ENCODE measurements around the gene NTHL1. TPM values are rescaled to one million over a fixed set of nuclear protein-coding genes. Genes with fewer than 3 reads are reported as not detected.

The NTHL1 gene
- total RNA-seq, 1 donor from 2014 or later, result 13.7 TPM

DNA sequence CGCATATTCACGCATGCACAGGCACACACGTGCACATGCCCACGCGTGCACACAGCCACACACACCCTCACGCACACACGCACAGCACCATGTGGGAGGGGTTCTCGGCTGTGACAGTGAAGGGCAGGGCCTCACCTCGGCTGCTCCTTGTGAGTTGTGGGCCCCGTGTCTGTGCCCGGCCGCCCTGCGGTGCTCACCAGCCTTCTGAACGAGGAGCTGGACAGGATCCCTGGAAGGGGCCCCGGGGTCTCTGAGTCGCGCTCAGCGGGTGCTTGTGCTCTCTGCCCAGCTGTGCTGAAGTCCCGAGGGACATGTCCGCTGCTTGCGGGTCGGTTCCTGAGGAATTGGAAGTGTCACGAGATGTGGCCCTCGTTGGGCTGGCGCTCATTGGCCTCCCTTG lies 16.2 kb upstream of the NTHL1 start:
- no peak for DNase-seq (ENCODE audit: low read depth)
- Mint-ChIP-seq H3K36me3 (ENCODE audit: low read depth, unreplicated experiment) (peaks cover 14% of the 10 kb centered on the region), H3K4me3 (ENCODE audit: unreplicated experiment) (no peak overlapping the region), H3K27ac (ENCODE audit: unreplicated experiment) (no peak overlapping the region), H3K9me3 (ENCODE audit: unreplicated experiment) (no peaks in the 10 kb centered on the region), H3K4me1 (ENCODE audit: low read depth, unreplicated experiment) (no peaks in the 10 kb centered on the region), H3K27me3 (ENCODE audit: low read depth, unreplicated experiment) (no peaks in the 10 kb centered on the region)
- no peaks in the 10 kb centered on the region for H3K79me2 ChIP-seq (ENCODE audit: insufficient read depth, low read length)
- H3K9me3 ChIP-seq (ENCODE audit: insufficient read depth, low read depth, low read length), result no peaks in the 10 kb centered on the region
- peaks cover 13% of the 10 kb centered on the region for H3K36me3 ChIP-seq (ENCODE audit: insufficient read depth, low read length)
- H3K27ac ChIP-seq (ENCODE audit: low read depth, low read length), result no peak overlapping the region
- peaks cover 11% of the 10 kb centered on the region for H4K20me1 ChIP-seq (ENCODE audit: insufficient read depth, low read length)
- no peak overlapping the region for H3K9ac ChIP-seq (ENCODE audit: low read length)
- TF ChIP-seq, protein P1, sequence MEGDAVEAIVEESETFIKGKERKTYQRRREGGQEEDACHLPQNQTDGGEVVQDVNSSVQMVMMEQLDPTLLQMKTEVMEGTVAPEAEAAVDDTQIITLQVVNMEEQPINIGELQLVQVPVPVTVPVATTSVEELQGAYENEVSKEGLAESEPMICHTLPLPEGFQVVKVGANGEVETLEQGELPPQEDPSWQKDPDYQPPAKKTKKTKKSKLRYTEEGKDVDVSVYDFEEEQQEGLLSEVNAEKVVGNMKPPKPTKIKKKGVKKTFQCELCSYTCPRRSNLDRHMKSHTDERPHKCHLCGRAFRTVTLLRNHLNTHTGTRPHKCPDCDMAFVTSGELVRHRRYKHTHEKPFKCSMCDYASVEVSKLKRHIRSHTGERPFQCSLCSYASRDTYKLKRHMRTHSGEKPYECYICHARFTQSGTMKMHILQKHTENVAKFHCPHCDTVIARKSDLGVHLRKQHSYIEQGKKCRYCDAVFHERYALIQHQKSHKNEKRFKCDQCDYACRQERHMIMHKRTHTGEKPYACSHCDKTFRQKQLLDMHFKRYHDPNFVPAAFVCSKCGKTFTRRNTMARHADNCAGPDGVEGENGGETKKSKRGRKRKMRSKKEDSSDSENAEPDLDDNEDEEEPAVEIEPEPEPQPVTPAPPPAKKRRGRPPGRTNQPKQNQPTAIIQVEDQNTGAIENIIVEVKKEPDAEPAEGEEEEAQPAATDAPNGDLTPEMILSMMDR (IDR thresholded peaks at IDR 0.05; ENCODE audit: insufficient read depth, low read depth, low read length), result no peak
- no peak for TF ChIP-seq EZH2 (IDR thresholded peaks at IDR 0.05; ENCODE audit: insufficient read depth, low read length)
- H2AFZ ChIP-seq (ENCODE audit: low read depth, low read length), result no peak overlapping the region
- no peaks in the 10 kb centered on the region for H3K27me3 ChIP-seq (ENCODE audit: insufficient read depth, low read length)
- H3K4me2 ChIP-seq (ENCODE audit: low read length), result no peak overlapping the region
- H3K4me3 ChIP-seq (ENCODE audit: insufficient read depth, low read depth, low read length), result no peak overlapping the region
- no peaks in the 10 kb centered on the region for H3K4me1 ChIP-seq (ENCODE audit: insufficient read depth, low read length)
- FAIRE-seq, result no peak

DNA sequence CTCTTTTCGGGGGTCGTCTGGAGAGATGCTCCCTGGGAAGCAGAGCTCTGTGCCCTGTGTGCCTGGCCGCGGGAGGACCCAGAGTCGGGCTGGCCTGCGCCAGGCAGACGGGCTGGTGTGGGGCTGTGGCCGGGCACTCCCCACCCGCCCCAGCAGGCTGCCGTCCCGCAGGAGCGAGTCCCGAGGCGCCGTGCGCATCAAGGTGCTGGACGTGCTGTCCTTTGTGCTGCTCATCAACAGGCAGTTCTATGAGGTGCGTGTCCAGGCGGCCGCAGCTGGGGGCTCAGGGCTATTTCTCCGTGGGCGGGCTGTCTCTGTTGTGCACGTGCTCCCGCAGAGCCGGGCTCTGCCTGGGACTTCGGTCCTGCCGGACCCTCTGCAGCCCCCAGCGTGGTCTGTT lies 15.2 kb upstream of the NTHL1 start:
- Mint-ChIP-seq H3K4me3 (ENCODE audit: unreplicated experiment) (no peak overlapping the region), H3K27ac (ENCODE audit: unreplicated experiment) (no peak overlapping the region), H3K9me3 (ENCODE audit: unreplicated experiment) (no peaks in the 10 kb centered on the region), H3K36me3 (ENCODE audit: low read depth, unreplicated experiment) (peaks cover 11% of the 10 kb centered on the region), H3K4me1 (ENCODE audit: low read depth, unreplicated experiment) (no peaks in the 10 kb centered on the region), H3K27me3 (ENCODE audit: low read depth, unreplicated experiment) (no peaks in the 10 kb centered on the region)
- no peaks in the 10 kb centered on the region for H3K9me3 ChIP-seq (ENCODE audit: insufficient read depth, low read depth, low read length)
- H3K4me3 ChIP-seq (ENCODE audit: insufficient read depth, low read depth, low read length), result no peak overlapping the region
- peaks cover 7% of the 10 kb centered on the region for H3K36me3 ChIP-seq (ENCODE audit: insufficient read depth, low read length)
- FAIRE-seq, result no peak
- no peak overlapping the region for H3K9ac ChIP-seq (ENCODE audit: low read length)
- TF ChIP-seq, protein P1 (IDR thresholded peaks at IDR 0.05; ENCODE audit: insufficient read depth, low read depth, low read length), result no peak
- no peak for TF ChIP-seq EZH2 (IDR thresholded peaks at IDR 0.05; ENCODE audit: insufficient read depth, low read length)
- no peaks in the 10 kb centered on the region for H3K79me2 ChIP-seq (ENCODE audit: insufficient read depth, low read length)
- H3K27me3 ChIP-seq (ENCODE audit: insufficient read depth, low read length), result no peaks in the 10 kb centered on the region
- H2AFZ ChIP-seq (ENCODE audit: low read depth, low read length), result no peak overlapping the region
- H3K4me1 ChIP-seq (ENCODE audit: insufficient read depth, low read length), result no peaks in the 10 kb centered on the region
- no peak overlapping the region for H3K27ac ChIP-seq (ENCODE audit: low read depth, low read length)
- DNase-seq (ENCODE audit: low read depth), result no peak
- peaks cover 11% of the 10 kb centered on the region for H4K20me1 ChIP-seq (ENCODE audit: insufficient read depth, low read length)
- no peak overlapping the region for H3K4me2 ChIP-seq (ENCODE audit: low read length)

DNA sequence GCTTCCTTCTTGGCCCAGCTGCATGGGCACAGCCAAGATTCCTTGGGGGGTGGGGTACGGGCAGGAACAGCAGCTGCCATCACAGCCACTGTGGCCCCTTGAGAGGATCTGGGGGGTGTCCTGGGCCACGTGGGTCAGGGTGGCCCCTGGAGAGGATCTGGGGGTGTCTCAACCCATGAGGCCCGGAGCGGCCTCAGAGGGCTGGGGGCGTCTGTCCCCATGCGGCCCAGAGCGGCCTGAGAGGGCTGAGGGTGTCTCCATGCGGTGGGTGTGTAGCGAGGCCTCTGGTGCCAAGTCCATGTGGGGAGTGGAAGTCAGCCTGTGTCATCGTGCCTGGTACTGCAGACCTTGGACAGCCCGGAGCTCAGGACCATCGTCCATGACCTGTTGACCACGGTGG lies 13.9 kb upstream of the NTHL1 start:
- no peak overlapping the region for H3K27ac ChIP-seq (ENCODE audit: low read depth, low read length)
- peaks cover 13% of the 10 kb centered on the region for H4K20me1 ChIP-seq (ENCODE audit: insufficient read depth, low read length)
- no peaks in the 10 kb centered on the region for H3K9me3 Mint-ChIP-seq (ENCODE audit: unreplicated experiment)
- H2AFZ ChIP-seq (ENCODE audit: low read depth, low read length), result no peak overlapping the region
- no peaks in the 10 kb centered on the region for H3K4me1 Mint-ChIP-seq (ENCODE audit: low read depth, unreplicated experiment)
- no peak overlapping the region for H3K9ac ChIP-seq (ENCODE audit: low read length)
- no peaks in the 10 kb centered on the region for H3K27me3 Mint-ChIP-seq (ENCODE audit: low read depth, unreplicated experiment)
- H3K4me1 ChIP-seq (ENCODE audit: insufficient read depth, low read length), result no peaks in the 10 kb centered on the region
- FAIRE-seq (no peak), DNase-seq (ENCODE audit: low read depth) (no peak)
- no peak overlapping the region for H3K4me3 ChIP-seq (ENCODE audit: insufficient read depth, low read depth, low read length)
- TF ChIP-seq, protein P1 (IDR thresholded peaks at IDR 0.05; ENCODE audit: insufficient read depth, low read depth, low read length), result no peak
- TF ChIP-seq EZH2 (IDR thresholded peaks at IDR 0.05; ENCODE audit: insufficient read depth, low read length), result no peak
- no peak overlapping the region for H3K4me3 Mint-ChIP-seq (ENCODE audit: unreplicated experiment)
- no peaks in the 10 kb centered on the region for H3K27me3 ChIP-seq (ENCODE audit: insufficient read depth, low read length)
- H3K9me3 ChIP-seq (ENCODE audit: insufficient read depth, low read depth, low read length), result no peaks in the 10 kb centered on the region
- peaks cover 11% of the 10 kb centered on the region for H3K36me3 Mint-ChIP-seq (ENCODE audit: low read depth, unreplicated experiment)
- no peak overlapping the region for H3K4me2 ChIP-seq (ENCODE audit: low read length)
- no peak overlapping the region for H3K27ac Mint-ChIP-seq (ENCODE audit: unreplicated experiment)
- peaks cover 7% of the 10 kb centered on the region for H3K36me3 ChIP-seq (ENCODE audit: insufficient read depth, low read length)
- no peaks in the 10 kb centered on the region for H3K79me2 ChIP-seq (ENCODE audit: insufficient read depth, low read length)

Data from astrocyte (in vitro differentiated cells and primary cell).